ENCODE results near the gene USH2A. TPM values are rescaled to one million over a fixed set of nuclear protein-coding genes. Genes with fewer than 3 reads are reported as not detected.

Gene USH2A
- total RNA-seq, 4 donors from 2014 or later: under 0.01 to 2.0 (median 0.22) TPM; not detected in 1

DNA sequence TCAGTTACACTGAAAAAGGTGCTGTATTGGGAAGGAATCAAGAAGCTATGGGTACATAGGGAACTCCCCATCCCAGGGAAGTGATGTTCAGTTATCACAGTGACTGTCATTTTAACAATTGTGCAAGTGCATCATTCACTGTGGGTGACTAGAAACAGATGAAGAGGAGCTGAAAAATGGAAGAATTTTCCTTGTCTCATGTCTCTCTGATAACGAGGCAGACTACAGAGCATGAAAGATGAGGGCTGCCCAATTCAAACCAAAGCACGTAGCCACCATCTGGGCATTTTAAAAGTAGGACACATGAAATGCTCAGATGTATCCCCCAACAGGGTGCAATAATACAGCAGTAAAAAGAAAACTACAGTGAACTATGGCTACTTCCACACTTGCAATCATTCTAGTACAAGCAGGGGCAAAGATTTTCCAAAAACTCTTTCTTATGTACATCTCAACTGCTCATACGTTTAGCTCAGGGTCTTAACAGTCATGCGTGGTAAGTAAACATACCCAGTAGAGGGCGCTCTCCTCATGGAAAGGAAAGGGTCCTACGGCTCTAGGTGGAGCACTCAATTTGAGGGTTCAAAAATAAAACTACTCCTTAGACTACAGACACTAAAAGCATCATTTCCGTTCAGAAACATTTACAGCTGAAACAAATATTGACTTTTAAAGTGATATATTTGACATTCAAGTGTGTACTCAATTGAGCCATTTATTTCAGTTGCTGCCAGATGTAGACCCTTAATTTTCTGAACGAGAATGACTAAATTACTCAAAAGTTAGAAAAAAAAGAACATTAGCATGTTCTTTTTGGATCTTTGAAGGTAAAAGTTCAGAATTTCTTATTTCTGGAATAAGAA, 713.0 kb downstream of the USH2A start:
- TF ChIP-seq POLR2A (IDR thresholded peaks at IDR 0.05): no peak
- TF ChIP-seq, protein P1, sequence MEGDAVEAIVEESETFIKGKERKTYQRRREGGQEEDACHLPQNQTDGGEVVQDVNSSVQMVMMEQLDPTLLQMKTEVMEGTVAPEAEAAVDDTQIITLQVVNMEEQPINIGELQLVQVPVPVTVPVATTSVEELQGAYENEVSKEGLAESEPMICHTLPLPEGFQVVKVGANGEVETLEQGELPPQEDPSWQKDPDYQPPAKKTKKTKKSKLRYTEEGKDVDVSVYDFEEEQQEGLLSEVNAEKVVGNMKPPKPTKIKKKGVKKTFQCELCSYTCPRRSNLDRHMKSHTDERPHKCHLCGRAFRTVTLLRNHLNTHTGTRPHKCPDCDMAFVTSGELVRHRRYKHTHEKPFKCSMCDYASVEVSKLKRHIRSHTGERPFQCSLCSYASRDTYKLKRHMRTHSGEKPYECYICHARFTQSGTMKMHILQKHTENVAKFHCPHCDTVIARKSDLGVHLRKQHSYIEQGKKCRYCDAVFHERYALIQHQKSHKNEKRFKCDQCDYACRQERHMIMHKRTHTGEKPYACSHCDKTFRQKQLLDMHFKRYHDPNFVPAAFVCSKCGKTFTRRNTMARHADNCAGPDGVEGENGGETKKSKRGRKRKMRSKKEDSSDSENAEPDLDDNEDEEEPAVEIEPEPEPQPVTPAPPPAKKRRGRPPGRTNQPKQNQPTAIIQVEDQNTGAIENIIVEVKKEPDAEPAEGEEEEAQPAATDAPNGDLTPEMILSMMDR (IDR thresholded peaks at IDR 0.05): peak in 3 of 6 experiments; percentile 13 to 43 (median 17)
- no peak overlapping the region for H3K27ac ChIP-seq
- 37 to 39% methylated on average over 8 of the region's 8 CpGs for WGBS, 2 donors
- no peaks in the 10 kb centered on the region for H3K9me3 ChIP-seq
- no peaks in the 10 kb centered on the region for H3K4me1 ChIP-seq
- H3K27me3 ChIP-seq: no peaks in the 10 kb centered on the region
- H3K36me3 ChIP-seq: no peaks in the 10 kb centered on the region
- no peak for DNase-seq
- H3K4me3 ChIP-seq (replicated peaks in 1 of 3): no peak overlapping the region
- intact Hi-C loops (cut with DNase I): no loop called here

DNA sequence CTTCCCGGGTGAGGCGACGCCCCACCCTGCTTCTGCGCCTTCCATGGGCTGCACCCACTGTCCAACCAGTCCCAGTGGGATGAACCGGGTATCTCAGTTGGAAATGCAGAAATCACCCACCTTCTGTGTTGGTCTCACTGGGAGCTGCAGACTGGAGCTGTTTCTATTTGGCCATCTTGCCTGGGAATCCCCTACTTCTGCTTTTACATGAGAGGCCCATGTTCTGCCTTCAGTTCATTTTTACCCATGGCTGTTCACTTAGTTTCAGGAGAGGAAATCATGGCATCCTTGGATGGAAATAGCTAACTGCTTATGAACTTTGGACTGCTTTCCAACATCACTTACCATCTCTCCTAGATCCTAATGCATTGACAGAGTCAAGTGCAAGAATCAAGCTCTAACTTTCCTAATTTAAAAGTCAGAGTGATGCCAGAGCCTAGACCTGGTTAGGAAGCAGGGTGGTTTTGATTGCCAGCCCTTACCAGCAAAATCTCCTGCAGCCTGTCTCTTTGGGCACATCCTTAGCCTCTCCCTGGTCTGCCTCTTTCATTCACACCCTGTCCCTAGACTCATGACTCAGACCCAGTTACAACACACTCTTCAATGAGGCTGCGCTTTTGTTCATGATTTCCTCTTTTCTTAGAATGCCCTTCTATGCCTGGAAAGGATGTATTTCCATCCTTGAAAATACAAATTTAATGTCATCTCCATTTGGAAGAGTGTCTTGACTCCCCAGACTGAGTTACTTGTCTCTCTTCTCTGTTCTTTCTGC, 719.0 kb downstream of the USH2A start:
- WGBS, 2 donors: 59 to 87% methylated on average over 5 to 6 of the region's 6 CpGs
- H3K9me3 ChIP-seq: no peaks in the 10 kb centered on the region
- intact Hi-C loops (cut with DNase I): no loop called here
- no peak for DNase-seq
- no peaks in the 10 kb centered on the region for H3K4me1 ChIP-seq
- no peak overlapping the region for H3K4me3 ChIP-seq (replicated peaks in 1 of 3)
- no peaks in the 10 kb centered on the region for H3K27me3 ChIP-seq
- no peak overlapping the region for H3K27ac ChIP-seq
- H3K36me3 ChIP-seq: no peaks in the 10 kb centered on the region
- TF ChIP-seq, protein P1 (IDR thresholded peaks at IDR 0.05): no peak
- no peak for TF ChIP-seq POLR2A (IDR thresholded peaks at IDR 0.05)

DNA sequence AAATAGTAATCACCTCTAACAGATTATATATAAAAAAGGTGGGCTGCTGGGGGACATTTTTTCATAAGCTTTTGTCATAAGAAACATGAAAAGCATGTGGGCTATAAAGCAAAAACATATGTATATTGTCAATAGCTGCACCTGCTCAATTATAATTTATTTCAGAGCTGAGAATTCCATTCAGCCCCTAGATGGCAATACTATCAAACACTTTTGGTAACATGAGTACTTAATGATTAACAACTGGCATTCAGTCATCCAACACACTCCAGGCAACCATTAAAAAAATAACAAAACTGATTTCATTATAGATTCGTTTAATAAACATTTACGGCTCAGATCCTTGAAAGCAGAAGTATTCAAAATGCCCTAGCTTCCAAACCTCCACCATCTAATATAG, 741.0 kb downstream of the USH2A start:
- no peak for TF ChIP-seq POLR2A (IDR thresholded peaks at IDR 0.05)
- TF ChIP-seq, protein P1 (IDR thresholded peaks at IDR 0.05): peak in 1 of 6 experiments; percentile 22
- Histone ChIP-seq H3K9me3 (no peaks in the 10 kb centered on the region), H3K36me3 (no peaks in the 10 kb centered on the region), H3K27me3 (no peaks in the 10 kb centered on the region), H3K27ac (no peak overlapping the region), H3K4me3 (replicated peaks in 1 of 3) (no peak overlapping the region), H3K4me1 (no peaks in the 10 kb centered on the region)
- DNase-seq: no peak
- intact Hi-C loops (cut with DNase I): no loop called here
- WGBS, 2 donors: 70 to 73% methylated on average over 2 of the region's 2 CpGs

DNA sequence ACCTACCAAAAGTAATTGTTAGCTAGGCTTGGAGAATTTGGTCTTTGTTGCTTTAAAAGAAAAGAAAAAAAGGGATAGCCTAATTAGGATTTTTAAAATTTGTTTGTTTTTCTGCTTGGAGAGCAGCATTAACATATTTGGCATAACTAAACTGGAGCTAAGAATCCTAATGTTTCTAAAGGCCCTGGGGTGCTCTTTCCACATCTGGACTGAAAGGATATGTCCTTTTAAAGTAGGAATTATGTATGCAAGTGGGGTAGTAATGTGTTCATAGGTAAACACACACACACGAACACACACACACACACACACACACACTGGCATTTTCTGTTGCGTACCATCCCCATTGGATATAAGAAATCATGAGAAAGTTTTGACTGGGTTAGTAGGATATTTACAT, 742.2 kb downstream of the USH2A start:
- Histone ChIP-seq H3K27ac (no peak overlapping the region), H3K4me3 (replicated peaks in 1 of 3) (no peak overlapping the region), H3K9me3 (no peaks in the 10 kb centered on the region), H3K36me3 (no peaks in the 10 kb centered on the region), H3K27me3 (no peaks in the 10 kb centered on the region), H3K4me1 (no peaks in the 10 kb centered on the region)
- 73 to 83% methylated on average over 2 of the region's 2 CpGs for whole genome bisulfite sequencing, 2 donors
- DNase-seq: no peak
- intact Hi-C loops (cut with DNase I): no loop called here
- TF ChIP-seq, protein P1 (IDR thresholded peaks at IDR 0.05): no peak
- TF ChIP-seq POLR2A (IDR thresholded peaks at IDR 0.05): no peak

DNA sequence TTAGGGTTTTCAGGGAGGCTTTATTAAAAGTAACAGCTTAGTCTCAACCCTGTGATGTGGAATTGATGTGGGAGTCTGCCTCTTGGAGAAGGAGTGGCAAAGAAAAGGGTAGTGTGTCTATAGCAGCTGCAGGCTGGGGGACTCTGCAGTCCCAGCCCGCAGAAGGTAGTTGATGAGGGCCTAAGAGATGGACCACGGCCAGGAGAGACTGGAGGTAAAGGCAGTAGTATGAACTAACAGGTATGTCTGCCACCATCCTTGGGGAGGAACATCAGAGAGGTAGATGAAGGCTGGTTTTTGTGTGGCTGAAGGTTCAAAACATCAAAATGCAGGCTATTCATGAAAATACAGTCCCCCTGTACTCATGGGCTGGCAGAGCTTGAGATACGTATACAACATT, 744.0 kb downstream of the USH2A start:
- 74 to 88% methylated on average over 3 of the region's 3 CpGs for WGBS, 2 donors
- no peaks in the 10 kb centered on the region for H3K4me1 ChIP-seq
- no peaks in the 10 kb centered on the region for H3K27me3 ChIP-seq
- no peaks in the 10 kb centered on the region for H3K9me3 ChIP-seq
- H3K27ac ChIP-seq: no peak overlapping the region
- TF ChIP-seq, protein P1 (IDR thresholded peaks at IDR 0.05): no peak
- H3K36me3 ChIP-seq: no peaks in the 10 kb centered on the region
- no peak for DNase-seq
- intact Hi-C loops (cut with DNase I): no loop called here
- no peak overlapping the region for H3K4me3 ChIP-seq (replicated peaks in 1 of 3)
